Mammary epithelial cell (primary cell): ENCODE measurements around the gene HOXC6.

Experiments used
- EZH2 ChIP-seq: IDR thresholded peaks from 2 replicates; pipeline ENCODE4 v1.6.1; 2012; ENCODE audit warnings: low read length, inconsistent platforms, borderline replicate concordance
- TF ChIP-seq, protein P1 (sequence below), 2 donors: IDR thresholded peaks in 1 of 2; conservative IDR thresholded peaks in 1 of 2; 2 replicates each; pipeline ENCODE4 v1.5.1; 2011 to 2012; ENCODE audit warnings: inconsistent platforms in 2 of 2, low read length in 2 of 2, mild to moderate bottlenecking in 2 of 2, control low read depth in 1 of 2, low read depth in 1 of 2; ENCODE audit not compliant: insufficient read depth in 1 of 2; ENCODE audit errors: extremely low read depth in 1 of 2

DNA sequence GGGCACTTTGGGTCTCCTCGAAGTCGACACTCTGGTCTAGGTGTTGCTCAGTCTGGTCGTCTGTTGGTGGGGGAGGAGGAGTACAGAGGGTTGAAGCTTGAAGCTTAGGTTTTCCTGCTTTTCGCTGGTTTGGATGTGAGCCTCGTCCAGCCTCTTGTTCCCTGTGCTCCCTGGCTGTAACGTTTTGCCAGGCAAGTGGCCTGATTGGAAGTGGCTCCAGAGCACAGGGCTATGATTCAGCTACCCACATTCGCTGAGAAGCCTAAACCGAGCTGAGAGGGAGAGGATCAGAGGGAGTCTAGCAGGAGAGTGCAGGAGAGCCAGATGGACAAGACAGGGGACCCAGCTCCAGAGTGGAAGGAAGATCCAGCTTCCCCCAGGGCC is 37.2 kb upstream of the HOXC6 start:
- TF ChIP-seq, protein P1, sequence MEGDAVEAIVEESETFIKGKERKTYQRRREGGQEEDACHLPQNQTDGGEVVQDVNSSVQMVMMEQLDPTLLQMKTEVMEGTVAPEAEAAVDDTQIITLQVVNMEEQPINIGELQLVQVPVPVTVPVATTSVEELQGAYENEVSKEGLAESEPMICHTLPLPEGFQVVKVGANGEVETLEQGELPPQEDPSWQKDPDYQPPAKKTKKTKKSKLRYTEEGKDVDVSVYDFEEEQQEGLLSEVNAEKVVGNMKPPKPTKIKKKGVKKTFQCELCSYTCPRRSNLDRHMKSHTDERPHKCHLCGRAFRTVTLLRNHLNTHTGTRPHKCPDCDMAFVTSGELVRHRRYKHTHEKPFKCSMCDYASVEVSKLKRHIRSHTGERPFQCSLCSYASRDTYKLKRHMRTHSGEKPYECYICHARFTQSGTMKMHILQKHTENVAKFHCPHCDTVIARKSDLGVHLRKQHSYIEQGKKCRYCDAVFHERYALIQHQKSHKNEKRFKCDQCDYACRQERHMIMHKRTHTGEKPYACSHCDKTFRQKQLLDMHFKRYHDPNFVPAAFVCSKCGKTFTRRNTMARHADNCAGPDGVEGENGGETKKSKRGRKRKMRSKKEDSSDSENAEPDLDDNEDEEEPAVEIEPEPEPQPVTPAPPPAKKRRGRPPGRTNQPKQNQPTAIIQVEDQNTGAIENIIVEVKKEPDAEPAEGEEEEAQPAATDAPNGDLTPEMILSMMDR (conservative IDR thresholded peaks at IDR 0.05 in 1 of 2, IDR thresholded peaks at IDR 0.05 in 1 of 2; ENCODE audit: extremely low read depth in 1 of 2, insufficient read depth in 1 of 2, low read depth in 1 of 2, low read length in 2 of 2) = no peak
- TF ChIP-seq EZH2 = no peak
